Activated naive CD4-positive, alpha-beta T cell treated with anti-CD3 and anti-CD28 coated beads for 36 hours (primary cell): ENCODE results near the gene SLC12A9. TPM values are rescaled to one million over a fixed set of nuclear protein-coding genes. Genes with fewer than 3 reads are reported as not detected.
"Not testable (repeated sequence)": the region's sequence is repeated elsewhere in the genome, so short reads cannot be mapped to it uniquely, and the experiment has no call there.

Source experiments
- CTCF ChIA-PET: fragments of 350-600 bp; sonication (Branson Sonifier 250); formaldehyde crosslinking; loops from one replicate; lab custom pipeline; 2021; ENCODE audit warnings: antibody characterized with exemption; lab: Charles Lee
- DNase-seq: peaks from one replicate; pipeline ENCODE4 v3.0.0-alpha.2; 2020
- H3K27ac Mint-ChIP-seq: one replicate; pipeline ENCODE4 v1.8.0; 2021; ENCODE audit warnings: mild to moderate bottlenecking, mixed read lengths
- H3K27me3 Mint-ChIP-seq: one replicate; pipeline ENCODE4 v1.8.0; 2021; ENCODE audit warnings: low read depth, mixed read lengths
- H3K36me3 Mint-ChIP-seq: one replicate; pipeline ENCODE4 v1.8.0; 2021; ENCODE audit warnings: low read depth, mixed read lengths
- H3K4me1 Mint-ChIP-seq: one replicate; pipeline ENCODE4 v1.8.0; 2021; ENCODE audit warnings: low read depth, mixed read lengths
- H3K4me3 Mint-ChIP-seq: one replicate; pipeline ENCODE4 v1.8.0; 2021; ENCODE audit warnings: mild to moderate bottlenecking, moderate library complexity, mixed read lengths
- H3K9me3 Mint-ChIP-seq: one replicate; pipeline ENCODE4 v1.8.0; 2021; ENCODE audit warnings: mixed read lengths
- intact Hi-C: fragments of 100-400 bp; cut with micrococcal nuclease; formaldehyde crosslinking; loops from one replicate; pipeline ENCODE4 v1.15.1; 2023
- total RNA-seq, 2 experiments: library from RNA; stranded (reverse); gene quantifications; one replicate each; pipeline ENCODE4 v1.2.3, GENCODE V29; 2021

Gene SLC12A9
- total RNA-seq, 2 experiments from 2014 or later = 10.1 to 10.5 TPM

- Mint-ChIP-seq H3K9me3 (no peaks in the 10 kb centered on the region), H3K36me3 (no peaks in the 10 kb centered on the region), H3K27me3 (peaks cover 31% of the 10 kb centered on the region), H3K4me3 (no peak overlapping the region), H3K27ac (no peak overlapping the region), H3K4me1 (peaks cover 14% of the 10 kb centered on the region)
- CTCF ChIA-PET = interaction anchor here (0.8 kb wide), 1 partner anchor 28 kb away, joined by 3 read pairs; no protein-coding TSS in a partner anchor
- no peak for DNase-seq
- intact Hi-C loops = no loop called here
Measured at GRCh38 chr7:100829150-100829716, 23.3 kb upstream of the SLC12A9 start.

- Mint-ChIP-seq H3K4me1 (peaks cover 14% of the 10 kb centered on the region), H3K27ac (no peak overlapping the region), H3K27me3 (peaks cover 26% of the 10 kb centered on the region), H3K9me3 (no peaks in the 10 kb centered on the region), H3K4me3 (no peak overlapping the region), H3K36me3 (no peaks in the 10 kb centered on the region)
- DNase-seq = no peak
- intact Hi-C loops = no loop called here
- CTCF ChIA-PET = no interaction called here
Measured at GRCh38 chr7:100830396-100830795, 22.1 kb upstream of the SLC12A9 start.

- Mint-ChIP-seq H3K4me1 (peaks cover 13% of the 10 kb centered on the region), H3K9me3 (no peaks in the 10 kb centered on the region), H3K27me3 (peaks cover 13% of the 10 kb centered on the region), H3K36me3 (no peaks in the 10 kb centered on the region), H3K4me3 (no peak overlapping the region), H3K27ac (no peak overlapping the region)
- no peak for DNase-seq
- intact Hi-C loops = no loop called here
- CTCF ChIA-PET = interaction anchor here (0.9 to 1.6 kb wide), 3 partner anchors 20 to 127 kb away, joined by 3 to 5 read pairs (median 4); partner anchors contain the start of genes POP7 and SLC12A9
Measured at GRCh38 chr7:100832281-100832633, 20.3 kb upstream of the SLC12A9 start.

- no peaks in the 10 kb centered on the region for H3K9me3 Mint-ChIP-seq
- no peaks in the 10 kb centered on the region for H3K36me3 Mint-ChIP-seq
- H3K4me3 Mint-ChIP-seq = peak overlapping the region; percentile 19
- H3K27ac Mint-ChIP-seq = no peak overlapping the region
- peaks cover 7% of the 10 kb centered on the region for H3K4me1 Mint-ChIP-seq
- no peaks in the 10 kb centered on the region for H3K27me3 Mint-ChIP-seq
- CTCF ChIA-PET = interaction anchor here (0.6 to 1.1 kb wide), 2 partner anchors 15 to 19 kb away, joined by 3 read pairs; no protein-coding TSS in a partner anchor
- intact Hi-C loops = no loop called here
- no peak for DNase-seq
Measured at GRCh38 chr7:100835903-100836811, 16.4 kb upstream of the SLC12A9 start.

- Mint-ChIP-seq H3K27ac (no peak overlapping the region), H3K9me3 (no peaks in the 10 kb centered on the region), H3K4me1 (peaks cover 7% of the 10 kb centered on the region), H3K27me3 (no peaks in the 10 kb centered on the region), H3K4me3 (peak overlapping the region; percentile 68), H3K36me3 (no peaks in the 10 kb centered on the region)
- intact Hi-C loops = no loop called here
- CTCF ChIA-PET = interaction anchor here (1.1 kb wide), 1 partner anchor 15 kb away, joined by 3 read pairs; no protein-coding TSS in a partner anchor
- DNase-seq = no peak
Measured at GRCh38 chr7:100836812-100837098, 15.8 kb upstream of the SLC12A9 start.

GRCh38 chr7:100837099-100837836 is 15.2 kb upstream of the SLC12A9 start:
- DNase-seq = peak; percentile 80
- intact Hi-C loops = no loop called here
- Mint-ChIP-seq H3K27ac (peak overlapping the region; percentile 72), H3K4me3 (peak overlapping the region; percentile 68), H3K4me1 (peaks cover 7% of the 10 kb centered on the region), H3K36me3 (no peaks in the 10 kb centered on the region), H3K9me3 (no peaks in the 10 kb centered on the region), H3K27me3 (no peaks in the 10 kb centered on the region)
- CTCF ChIA-PET = interaction anchor here (0.6 to 0.9 kb wide), 2 partner anchors 11 to 15 kb away, joined by 3 to 5 read pairs; partner anchors contain the start of gene SLC12A9

GRCh38 chr7:100839361-100839760 is 13.2 kb upstream of the SLC12A9 start:
- Mint-ChIP-seq H3K36me3 (no peaks in the 10 kb centered on the region), H3K27me3 (no peaks in the 10 kb centered on the region), H3K4me3 (no peak overlapping the region), H3K27ac (no peak overlapping the region), H3K4me1 (peaks cover 7% of the 10 kb centered on the region), H3K9me3 (no peaks in the 10 kb centered on the region)
- intact Hi-C loops = no loop called here
- CTCF ChIA-PET = interaction anchor here (0.7 kb wide), 1 partner anchor 304 kb away, joined by 3 read pairs; no protein-coding TSS in a partner anchor
- no peak for DNase-seq

GRCh38 chr7:100840470-100841100 is 11.9 kb upstream of the SLC12A9 start:
- DNase-seq = no peak
- H3K4me1 Mint-ChIP-seq = peaks cover 7% of the 10 kb centered on the region
- H3K4me3 Mint-ChIP-seq = no peak overlapping the region
- no peaks in the 10 kb centered on the region for H3K36me3 Mint-ChIP-seq
- H3K27me3 Mint-ChIP-seq = no peaks in the 10 kb centered on the region
- CTCF ChIA-PET = no interaction called here
- H3K9me3 Mint-ChIP-seq = no peaks in the 10 kb centered on the region
- no peak overlapping the region for H3K27ac Mint-ChIP-seq
- intact Hi-C loops = no loop called here

GRCh38 chr7:100847360-100847759 is 5.2 kb upstream of the SLC12A9 start:
- peaks cover 5% of the 10 kb centered on the region for H3K4me1 Mint-ChIP-seq
- CTCF ChIA-PET = interaction anchor here (0.6 kb wide), 1 partner anchor 43 kb away, joined by 3 read pairs; no protein-coding TSS in a partner anchor

GRCh38 chr7:100854146-100854895 is 1.8 kb downstream of the SLC12A9 start:
- no peaks in the 10 kb centered on the region for H3K27me3 Mint-ChIP-seq
- H3K4me1 Mint-ChIP-seq = peaks cover 18% of the 10 kb centered on the region
- H3K27ac Mint-ChIP-seq = no peak overlapping the region
- CTCF ChIA-PET = interaction anchor here (0.7 to 10.0 kb wide), 4 partner anchors 54 to 312 kb away, joined by 3 to 98 read pairs (median 3); no protein-coding TSS in a partner anchor
- no peaks in the 10 kb centered on the region for H3K9me3 Mint-ChIP-seq
- peaks cover 2% of the 10 kb centered on the region for H3K36me3 Mint-ChIP-seq
- DNase-seq = no peak
- intact Hi-C loops = loop anchor here (5.0 kb wide), 2 partner anchors 162 to 227 kb away; partner anchors contain the start of gene GIGYF1
- H3K4me3 Mint-ChIP-seq = peak overlapping the region; percentile 89

More at GRCh38 chr7:100847360-100847759, 5.2 kb upstream of the SLC12A9 start:
- Mint-ChIP-seq H3K9me3 (no peaks in the 10 kb centered on the region), H3K36me3 (no peaks in the 10 kb centered on the region), H3K27ac (no peak overlapping the region), H3K4me3 (no peak overlapping the region), H3K27me3 (no peaks in the 10 kb centered on the region)
- no peak for DNase-seq
- intact Hi-C loops = no loop called here

GRCh38 chr7:100854899-100855298 is 2.4 kb downstream of the SLC12A9 start:
- H3K27ac Mint-ChIP-seq, H3K36me3 Mint-ChIP-seq, DNase-seq, H3K27me3 Mint-ChIP-seq, H3K4me3 Mint-ChIP-seq, H3K9me3 Mint-ChIP-seq: not testable (repeated sequence)
- intact Hi-C loops = loop anchor here (5.0 kb wide), 2 partner anchors 163 to 228 kb away; partner anchors contain the start of gene GIGYF1
- peaks cover 18% of the 10 kb centered on the region for H3K4me1 Mint-ChIP-seq
- CTCF ChIA-PET = interaction anchor here (10.0 kb wide), 1 partner anchor 54 kb away, joined by 98 read pairs; no protein-coding TSS in a partner anchor
